Ovary (tissue), 9 donors: ENCODE results near the gene FHOD3. TPM values are rescaled to one million over a fixed set of nuclear protein-coding genes. Genes with fewer than 3 reads are reported as not detected.

Experiments used
- DNase-seq, 5 donors: peaks; one replicate each; pipeline ENCODE4 v3.0.0-alpha.2; 2019 to 2020
- H3K27ac ChIP-seq, 2 donors: fragments of 200-600 bp; one replicate each; pipeline versions ENCODE4 v1.5.1 to v1.8.0; 2019 to 2022
- H3K27me3 ChIP-seq: fragments of 200-600 bp; one replicate; pipeline ENCODE4 v1.8.0; 2022
- H3K36me3 ChIP-seq: fragments of 200-600 bp; sonication (generic); one replicate; pipeline ENCODE4 v1.5.1; 2019
- H3K4me1 ChIP-seq: one replicate; pipeline ENCODE4 v1.8.1; 2013; ENCODE audit warnings: mild to moderate bottlenecking, moderate library complexity; ENCODE audit not compliant: insufficient read depth
- H3K4me3 ChIP-seq: fragments of 200-600 bp; sonication (generic); one replicate; pipeline ENCODE4 v1.5.1; 2017
- H3K9me3 ChIP-seq, 2 donors: fragments of 200-600 bp in 1 of 2; sonication (generic) in 1 of 2; one replicate each; pipeline versions ENCODE4 v1.5.1 to v1.8.1; 2013 to 2019; ENCODE audit warnings: mild to moderate bottlenecking in 1 of 2, moderate library complexity in 1 of 2
- CTCF ChIP-seq, 3 donors: fragments of 450-650 bp in 2 of 3; fragments of 200-600 bp in 1 of 3; IDR thresholded peaks; one replicate each; pipeline versions ENCODE4 v1.5.1 to v1.8.0; 2016 to 2022; ENCODE audit warnings: antibody characterized with exemption in 3 of 3, mild to moderate bottlenecking in 1 of 3
- EP300 ChIP-seq: sonication (generic); formaldehyde crosslinking; IDR thresholded peaks from one replicate; pipeline ENCODE4 v1.6.1; 2017; ENCODE audit warnings: antibody characterized with exemption
- POLR2A ChIP-seq: fragments of 450-650 bp; IDR thresholded peaks from one replicate; pipeline ENCODE4 v1.6.1; 2017; ENCODE audit warnings: antibody characterized with exemption, mild to moderate bottlenecking, moderate library complexity
- WGBS, 3 donors: extraction: QIAGEN DNeasy Blood & Tissue Kit in 1 of 3; methylation state at CpG; one replicate each; pipeline versions ENCODE4 v1.1.5 to v1.1.7; 2013 to 2017; 5-methylcytosine and 5-hydroxymethylcytosine counted together
- intact Hi-C, 4 donors: fragments of 100-400 bp; cut with DNase I; formaldehyde crosslinking; loops; one replicate each; pipeline versions ENCODE4 v1.11.0 to v1.15.1; 2022 to 2023
- polyA plus RNA-seq, 2 donors: library from polyadenylated mRNA; stranded (reverse); fragments of 200-250 nt in 1 of 2; fragments of 350-450 nt in 1 of 2; fragmentation: Illumina TruSeq in 1 of 2; extraction: RNeasy Lipid Tissue Mini Kit (QIAGEN cat#74804) in 1 of 2; gene quantifications; one replicate each; pipeline ENCODE4 v1.2.3, GENCODE V29; 2013 to 2014
- total RNA-seq, 7 donors: library from RNA; depleted of rRNA in 2 of 7; stranded (reverse); fragments of >200 nt in 2 of 7; fragmentation: NEBNext Ultra II Directional in 3 of 7; extraction: Animal tissue kit (Norgen Biotek cat#: 25700) in 3 of 7; gene quantifications; one replicate each; pipeline versions ENCODE4 v1.1.0 to v1.2.4, GENCODE V29; 2016 to 2023
- donor health status: DM: no; HTN: no; CAD: no; lungs with moderate emphysema.
- donor health status: DM: no; HTN: no; CAD: no.
- donor health status: Bipolar disorder and iron deficiency.
- donor health status: DM: yes; HTN: yes; CAD: no.
- donor health status: DM: no; HTN: no; CAD: no.
- donor health status: DM: yes; HTN: yes; CAD: no.

Gene FHOD3
- total and polyA plus RNA-seq, 9 donors = 3.5 to 62.5 (median 11.0) TPM

GRCh38 chr18:36382854-36383253 lies 85.3 kb downstream of the FHOD3 start:
- H3K27ac ChIP-seq = no peak overlapping the region
- H3K9me3 ChIP-seq = no peaks in the 10 kb centered on the region
- 41 to 64% (median 51%) methylated on average over 5 of the region's 5 CpGs for WGBS, 3 donors
- H3K36me3 ChIP-seq = no peaks in the 10 kb centered on the region
- TF ChIP-seq EP300 = no peak
- TF ChIP-seq CTCF (IDR thresholded peaks at IDR 0.05) = no peak
- no peak for TF ChIP-seq POLR2A
- no peak for DNase-seq
- intact Hi-C loops = no loop called here
- H3K4me3 ChIP-seq = no peak overlapping the region
- H3K27me3 ChIP-seq = no peaks in the 10 kb centered on the region
- H3K4me1 ChIP-seq = peaks cover 6% of the 10 kb centered on the region

GRCh38 chr18:36386150-36386920 lies 88.8 kb downstream of the FHOD3 start:
- no peak overlapping the region for H3K4me3 ChIP-seq
- H3K27ac ChIP-seq = no peak overlapping the region
- TF ChIP-seq CTCF (IDR thresholded peaks at IDR 0.05) = no peak
- no peak for TF ChIP-seq EP300
- intact Hi-C loops = no loop called here
- DNase-seq = no peak
- no peaks in the 10 kb centered on the region for H3K9me3 ChIP-seq
- H3K27me3 ChIP-seq = no peaks in the 10 kb centered on the region
- no peaks in the 10 kb centered on the region for H3K36me3 ChIP-seq
- 83 to 95% (median 95%) methylated on average over 10 of the region's 10 CpGs for WGBS, 3 donors
- peaks cover 6% of the 10 kb centered on the region for H3K4me1 ChIP-seq

- no peaks in the 10 kb centered on the region for H3K27me3 ChIP-seq
- H3K4me1 ChIP-seq = peaks cover 4% of the 10 kb centered on the region
- WGBS, 3 donors = 65 to 75% (median 67%) methylated on average over 3 of the region's 3 CpGs
- H3K27ac ChIP-seq = no peak overlapping the region
- no peaks in the 10 kb centered on the region for H3K9me3 ChIP-seq
- TF ChIP-seq POLR2A (no peak), CTCF (IDR thresholded peaks at IDR 0.05) (no peak), EP300 (no peak)
- H3K36me3 ChIP-seq = no peaks in the 10 kb centered on the region
- no peak overlapping the region for H3K4me3 ChIP-seq
- intact Hi-C loops = no loop called here
- no peak for DNase-seq
These were observed 89.8 kb downstream of the FHOD3 start for GRCh38 chr18:36387310-36387709.

- Histone ChIP-seq H3K9me3 (no peaks in the 10 kb centered on the region), H3K27me3 (no peaks in the 10 kb centered on the region), H3K27ac (no peak overlapping the region), H3K4me1 (no peaks in the 10 kb centered on the region), H3K36me3 (no peaks in the 10 kb centered on the region), H3K4me3 (no peak overlapping the region)
- TF ChIP-seq POLR2A (no peak), EP300 (no peak), CTCF (IDR thresholded peaks at IDR 0.05) (no peak)
- intact Hi-C loops = no loop called here
- 90 to 94% (median 91%) methylated on average over 4 of the region's 4 CpGs for WGBS, 3 donors
- DNase-seq = no peak
These were observed 90.8 kb downstream of the FHOD3 start for GRCh38 chr18:36388310-36388709.
